SHP77 treated with DMSO at 0.1 percent for 48 hours (cell line): ENCODE data around the gene TMEM62.
"Not testable (repeated sequence)": the region's sequence is repeated elsewhere in the genome, so short reads cannot be mapped to it uniquely, and the experiment has no call there.

ENCODE experiments used
- DNase-seq: peaks from one replicate; lab custom pipeline; 2025; lab: John Stamatoyannopoulos, UW

Gene TMEM62

DNA sequence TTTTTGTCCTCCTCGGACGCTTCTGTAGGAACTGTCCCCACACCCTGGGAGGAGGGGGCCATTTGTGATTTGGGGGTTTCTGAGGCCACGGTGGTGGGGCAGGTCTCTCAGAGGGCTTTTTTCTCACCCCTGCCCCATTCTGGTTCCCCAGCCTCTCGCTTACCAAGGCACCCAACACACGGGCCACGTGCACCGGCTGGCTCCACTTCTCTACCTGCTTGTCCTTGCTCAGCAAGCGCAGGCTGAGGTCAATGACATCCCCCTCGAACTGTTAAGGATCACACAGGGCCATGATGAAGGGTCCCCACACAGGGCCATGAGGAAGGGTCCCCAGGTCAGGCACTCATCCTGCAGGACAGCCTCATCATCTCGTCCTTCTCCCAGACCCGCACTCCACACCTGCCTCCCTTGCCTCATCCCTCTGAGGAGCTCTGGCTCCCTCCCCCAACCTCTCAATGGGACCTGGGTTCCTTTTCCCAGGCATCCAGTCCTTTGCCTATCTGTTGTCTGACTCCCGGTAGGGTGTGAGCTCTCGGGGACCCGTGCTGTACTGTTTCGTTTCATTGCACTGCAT is 76.9 kb downstream of the TMEM62 start:
- no peak for DNase-seq

DNA sequence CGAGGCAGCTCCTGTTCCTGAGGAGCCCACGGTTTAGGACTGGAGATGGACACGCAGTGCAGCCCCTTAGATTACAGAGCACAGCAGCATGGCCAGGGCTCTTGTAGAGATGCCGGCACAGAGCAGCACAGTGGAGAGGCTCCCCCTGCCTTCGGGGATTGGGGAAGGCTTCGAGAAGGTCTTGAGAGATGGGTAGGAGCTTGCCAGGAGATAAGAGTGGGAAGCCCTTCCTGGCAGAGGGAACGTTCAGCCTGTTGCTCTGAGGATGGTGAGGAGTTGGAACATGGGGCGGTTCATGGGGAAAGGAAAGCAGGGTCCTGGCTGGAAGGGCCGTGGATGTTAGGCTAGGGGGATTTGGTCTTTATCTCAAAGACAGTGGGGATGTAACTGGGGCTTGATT is 77.4 kb downstream of the TMEM62 start:
- DNase-seq = no peak

DNA sequence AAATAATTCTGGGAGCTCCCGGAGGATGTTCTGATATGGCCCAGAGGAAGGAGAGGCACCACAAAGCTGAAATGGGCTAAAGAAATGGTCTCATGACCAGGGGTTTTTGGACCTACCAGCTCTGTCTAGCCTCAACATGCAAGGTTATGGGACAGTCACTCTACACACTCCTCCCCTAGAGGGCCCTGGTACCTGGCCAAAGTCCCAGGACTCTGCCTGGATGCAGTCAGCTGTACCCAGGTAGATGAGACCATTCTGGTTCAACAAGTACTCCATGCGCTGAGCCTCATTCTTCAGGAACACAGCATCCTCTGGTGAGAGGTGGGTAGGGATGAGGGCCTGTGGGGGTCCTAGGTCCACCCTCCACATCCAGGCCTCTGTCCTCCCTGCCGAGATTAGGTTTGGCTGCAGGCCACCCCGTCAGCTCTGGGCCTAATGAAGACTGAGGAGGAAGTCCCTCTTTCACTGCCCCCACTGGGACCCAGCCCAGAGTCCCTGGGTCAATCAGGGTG is 77.9 kb downstream of the TMEM62 start:
- DNase-seq = no peak

DNA sequence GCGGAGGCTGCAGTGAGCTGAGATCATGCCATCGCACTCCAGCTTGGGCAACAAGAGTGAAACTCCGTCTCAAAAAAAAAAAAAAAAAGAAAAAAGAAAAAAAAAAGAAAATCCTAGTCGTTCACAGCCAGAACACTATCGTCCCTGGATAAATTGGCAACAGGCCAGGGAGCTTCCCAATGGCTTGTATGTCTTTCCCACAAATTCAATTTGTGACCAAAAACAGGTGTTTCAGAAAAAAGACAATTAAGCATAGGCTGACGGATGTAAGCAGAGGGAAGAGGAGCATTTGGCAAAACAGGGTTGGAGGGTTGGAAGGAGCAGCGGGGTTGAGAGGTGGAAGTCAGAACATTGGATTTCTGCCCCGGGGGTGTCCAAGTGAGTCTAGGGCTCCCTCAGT is 78.9 kb downstream of the TMEM62 start:
- DNase-seq = no peak

DNA sequence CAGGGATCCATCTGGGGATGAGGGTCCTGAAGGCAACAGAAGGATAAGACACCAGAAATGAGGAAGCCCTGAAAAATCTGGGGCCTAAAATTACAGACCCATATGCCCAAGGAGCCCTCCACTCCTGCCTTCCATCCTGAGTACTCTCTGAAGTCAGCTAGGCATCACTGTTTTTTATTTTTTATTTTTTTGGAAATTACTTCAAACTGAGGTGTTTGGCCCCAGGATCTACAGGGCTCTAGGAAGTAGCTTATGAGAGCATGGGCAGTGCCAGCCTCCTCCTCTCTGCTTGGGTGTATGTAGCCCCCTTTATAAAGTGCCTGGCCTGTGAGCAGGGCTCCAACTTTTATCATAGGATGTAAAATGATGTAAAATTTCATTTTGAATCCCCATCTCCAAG is 79.6 kb downstream of the TMEM62 start:
- DNase-seq = no peak

DNA sequence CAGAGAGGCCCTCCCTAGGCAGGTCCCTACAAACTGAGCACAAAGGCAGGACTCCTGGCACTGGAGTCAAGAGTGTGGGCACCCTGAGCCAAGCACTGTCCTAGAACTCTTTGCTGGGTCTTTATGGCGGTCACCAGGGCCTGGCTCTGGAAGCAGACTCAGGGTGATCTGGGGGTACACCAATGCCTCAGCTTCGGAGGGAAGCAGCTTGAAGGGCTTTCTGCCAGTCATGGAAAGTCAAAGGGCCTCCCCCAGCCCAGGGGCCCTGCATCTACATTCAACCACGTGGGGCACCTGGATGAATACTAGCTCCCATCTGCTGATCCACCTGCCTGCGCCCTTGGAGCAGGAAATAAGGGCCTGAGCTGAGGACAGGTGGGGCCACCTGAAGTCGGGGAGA is 80.1 kb downstream of the TMEM62 start:
- no peak for DNase-seq

DNA sequence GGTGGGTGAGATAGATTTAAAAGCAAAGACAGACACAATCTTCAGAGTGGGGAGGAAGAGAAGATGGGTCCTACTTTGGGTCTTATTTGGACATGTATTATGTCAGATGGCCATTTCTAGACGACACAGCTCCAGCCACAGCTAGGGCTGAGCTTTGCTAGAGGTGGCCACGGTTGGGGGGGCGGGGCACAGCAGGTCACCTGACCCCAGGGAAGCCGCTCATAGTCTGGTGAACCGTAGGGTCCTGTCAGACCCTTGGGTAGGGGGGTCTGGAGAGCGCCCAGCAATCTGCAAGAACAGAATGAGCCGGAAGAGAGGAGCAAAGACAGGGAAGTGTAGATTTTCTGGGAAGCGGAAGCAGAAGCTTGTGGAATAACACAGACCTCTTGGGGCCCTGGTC is 80.8 kb downstream of the TMEM62 start:
- no peak for DNase-seq

DNA sequence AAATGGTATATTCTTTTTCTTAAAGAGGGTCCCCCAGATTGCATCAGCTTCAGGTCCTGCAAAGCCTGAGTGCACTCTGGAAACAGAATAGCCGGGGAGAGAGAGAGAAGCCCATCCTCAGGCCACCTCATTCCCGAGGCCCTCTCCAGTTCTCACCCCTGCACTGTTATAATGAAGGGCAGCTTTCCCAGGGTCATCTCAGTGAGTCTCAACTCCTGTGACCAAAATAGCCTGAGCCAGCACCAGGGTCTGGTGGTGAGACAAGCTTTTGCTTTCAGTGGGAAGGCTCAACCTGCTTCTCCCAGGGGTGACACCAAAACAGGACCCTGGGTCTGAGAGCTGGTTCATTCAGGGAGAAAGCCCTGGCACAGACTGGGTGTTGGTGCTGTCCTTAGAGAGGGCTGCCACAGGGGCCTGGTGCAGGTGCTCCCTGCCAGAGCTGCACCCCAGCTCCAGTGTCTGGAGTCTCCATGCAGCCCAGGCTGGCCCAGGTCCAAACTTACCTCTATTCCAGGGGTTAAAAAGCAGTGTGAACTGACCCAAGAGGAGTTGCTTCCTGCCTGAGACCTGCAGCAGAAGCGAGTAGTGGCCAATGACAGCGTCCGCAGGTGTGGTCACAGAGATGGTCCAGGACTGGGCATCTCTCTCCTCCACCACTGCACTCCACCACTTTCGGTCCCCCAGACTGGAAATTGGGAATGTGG is 81.4 kb downstream of the TMEM62 start:
- DNase-seq = no peak

DNA sequence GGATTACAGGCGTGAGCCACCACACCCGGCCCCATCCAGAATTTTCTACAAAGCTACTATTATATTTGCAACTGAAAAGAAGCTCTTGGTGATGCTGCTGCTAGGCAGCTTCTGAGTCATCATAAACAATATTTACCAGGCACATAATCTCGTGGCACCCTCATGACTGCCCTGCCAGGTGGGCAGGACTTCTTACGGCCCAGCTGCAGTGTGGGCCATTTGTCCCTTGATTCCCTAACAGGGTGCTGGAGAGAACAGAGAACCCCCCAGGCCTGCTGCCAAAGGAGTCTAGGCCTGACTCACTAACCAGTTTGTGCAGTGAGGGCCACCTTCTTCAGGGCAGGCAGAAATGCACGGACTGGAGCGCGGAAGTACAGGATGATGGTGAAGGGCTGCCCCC is 82.6 kb downstream of the TMEM62 start:
- DNase-seq = no peak

DNA sequence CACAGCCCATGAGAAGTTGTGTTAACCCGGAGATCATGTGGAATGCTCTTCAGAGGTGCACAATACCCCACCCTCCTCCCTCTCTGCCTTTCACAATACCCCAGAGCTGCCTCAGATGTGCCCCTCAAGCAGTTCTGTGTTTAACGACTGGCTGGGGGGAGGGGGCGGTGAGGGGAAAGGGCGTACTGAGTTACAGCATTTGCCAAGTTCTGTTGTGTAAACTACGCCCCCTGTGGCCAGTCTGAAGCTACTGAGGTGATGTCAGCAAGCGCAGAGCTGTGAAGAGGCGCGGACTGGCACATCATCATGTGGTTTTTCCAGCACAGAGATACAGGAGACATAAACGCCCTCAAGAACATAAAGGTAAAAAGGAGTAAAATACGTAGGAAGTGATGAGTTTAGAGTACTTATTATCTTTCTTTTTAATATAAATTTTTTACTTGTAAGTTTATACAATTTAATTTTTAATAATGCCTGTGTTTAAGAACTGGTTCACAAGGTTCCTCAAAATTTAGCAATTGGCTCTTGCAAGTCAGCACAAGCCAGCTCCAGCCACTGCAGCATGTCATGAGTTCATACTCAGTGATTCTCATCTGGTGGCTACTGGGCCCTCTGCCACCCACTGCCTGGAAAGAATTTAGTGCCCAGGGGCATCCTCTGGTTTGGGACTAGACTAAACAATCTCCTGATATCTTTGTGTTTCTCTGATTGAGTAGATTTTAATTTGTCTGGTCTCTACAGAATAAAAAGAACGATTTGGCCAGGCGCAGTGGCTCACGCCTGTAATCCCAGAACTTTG is 85.7 kb downstream of the TMEM62 start:
- no peak for DNase-seq

DNA sequence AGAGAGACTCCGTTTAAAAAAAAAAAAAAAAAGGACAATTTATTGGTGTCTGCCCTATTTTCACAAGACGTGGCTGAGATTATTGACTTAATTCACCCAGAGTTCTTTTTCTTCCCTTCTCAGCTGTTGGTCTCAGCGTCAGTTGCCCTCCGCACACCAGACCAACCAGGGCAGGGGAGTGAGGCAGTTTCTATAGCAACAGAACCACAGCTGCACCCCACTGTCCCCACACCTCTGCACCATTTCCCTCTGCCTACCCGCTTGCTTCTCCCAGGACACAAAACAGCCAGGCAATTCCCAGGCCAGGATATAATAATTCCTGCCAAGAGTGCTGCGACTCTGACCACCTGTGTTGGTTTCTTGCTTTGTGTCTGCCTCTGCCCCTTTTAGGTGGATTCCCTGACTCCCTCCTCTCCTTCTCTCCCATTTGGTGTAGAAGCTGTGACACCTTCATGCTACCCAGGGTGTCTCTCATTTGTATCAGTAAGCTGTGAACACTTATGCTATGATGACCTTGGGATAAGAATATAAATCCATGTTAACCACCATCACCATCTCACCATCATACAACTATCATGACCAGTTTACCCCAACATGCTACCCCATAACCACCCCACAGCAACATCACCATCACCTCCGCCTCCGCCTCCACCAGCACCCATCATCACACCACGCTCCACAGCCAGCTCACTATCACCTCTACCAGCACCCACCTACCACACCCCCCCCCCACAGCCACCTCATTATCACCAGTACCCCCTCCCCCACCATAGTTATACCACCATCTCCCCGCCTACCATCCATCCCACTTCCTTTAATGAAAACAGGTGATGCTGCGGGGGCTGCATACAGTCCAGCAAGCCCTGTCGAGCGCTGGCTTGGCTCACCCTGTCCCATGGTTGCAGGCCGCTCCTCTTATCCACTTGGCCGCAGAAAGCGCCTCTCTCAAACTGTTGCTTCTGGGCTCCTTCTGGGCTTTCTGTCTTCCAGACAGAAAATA is 86.8 kb downstream of the TMEM62 start:
- DNase-seq = no peak

DNA sequence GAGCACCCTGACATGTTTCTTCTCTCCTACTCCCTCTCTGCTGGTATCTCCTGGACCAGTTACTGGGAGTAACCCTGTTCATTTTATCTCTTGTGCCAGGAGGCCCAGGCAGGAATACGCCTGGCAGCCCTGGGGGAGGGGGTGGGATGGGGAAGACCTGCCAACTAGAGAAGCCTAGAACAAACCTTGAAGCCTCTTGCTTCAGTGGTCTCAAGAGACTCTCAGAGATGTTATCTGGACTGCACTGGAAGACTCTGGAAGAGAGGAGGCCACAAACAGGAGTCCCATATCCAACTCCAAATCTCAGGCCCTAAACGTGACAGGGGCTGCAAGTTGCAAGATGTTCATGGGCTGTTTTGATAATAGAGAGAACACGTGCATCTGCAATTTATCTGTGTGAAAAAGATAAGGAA is 87.6 kb downstream of the TMEM62 start, which contains the start of gene EPB42:
TSS of gene EPB42 (minus strand) at position 28 of the 413 bp plus-strand sequence. CDS start 193 bp downstream, outside the sequence.
- DNase-seq = no peak

DNA sequence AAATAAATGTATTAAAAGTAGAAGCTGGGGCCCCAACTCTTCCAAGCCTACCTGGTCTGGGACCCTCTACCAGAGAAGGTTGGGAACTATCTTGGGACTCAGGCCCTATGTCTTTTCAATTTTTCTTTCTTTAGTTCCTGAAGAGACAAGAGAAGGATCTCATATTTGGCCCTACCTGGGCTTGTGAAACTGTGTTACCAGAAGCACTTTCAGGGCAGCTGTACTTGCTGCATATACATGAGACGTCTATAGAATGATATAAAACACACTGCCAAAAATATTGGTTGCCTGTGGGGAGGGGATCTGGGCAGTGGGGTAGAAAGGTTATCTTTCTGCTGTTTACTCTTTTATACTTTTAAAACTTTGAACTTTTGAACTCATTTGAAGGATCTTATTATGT is 88.0 kb downstream of the TMEM62 start:
- no peak for DNase-seq

DNA sequence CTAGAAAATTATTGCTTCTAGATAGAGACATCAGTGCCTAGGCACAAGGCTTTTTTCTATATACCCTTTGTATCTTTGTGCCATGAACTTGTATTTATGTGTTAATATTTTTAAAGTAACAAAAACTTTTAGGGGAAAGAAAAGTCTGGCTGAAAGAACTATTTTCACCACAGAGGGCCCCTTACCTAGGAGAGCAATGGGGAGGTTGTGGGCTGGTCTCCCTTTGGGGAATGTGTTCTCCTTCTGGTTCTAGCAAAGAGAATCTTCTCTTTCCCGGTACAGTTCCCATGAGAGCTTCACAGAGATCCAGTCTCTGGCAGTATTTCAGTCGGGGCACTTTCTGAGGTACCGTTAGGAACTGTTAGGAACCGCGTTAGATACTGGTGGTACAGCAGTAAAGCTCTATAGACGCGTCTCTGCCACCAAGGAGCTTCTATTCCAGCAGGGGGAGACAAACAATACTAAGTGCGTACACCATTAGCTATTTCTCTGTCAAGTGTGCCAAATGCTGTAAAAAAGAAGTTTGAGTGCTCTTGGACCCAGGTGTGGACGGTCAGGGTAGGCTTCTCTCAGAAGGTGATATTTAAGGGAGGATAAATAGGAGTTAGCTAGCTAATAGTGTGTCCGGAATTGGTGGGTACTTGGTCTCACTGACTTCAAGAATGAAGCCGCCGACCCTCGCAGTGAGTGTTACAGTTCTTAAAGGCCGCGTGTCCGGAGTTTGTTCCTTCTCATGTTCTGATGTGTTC is 92.0 kb downstream of the TMEM62 start:
- DNase-seq = peak; percentile 41

DNA sequence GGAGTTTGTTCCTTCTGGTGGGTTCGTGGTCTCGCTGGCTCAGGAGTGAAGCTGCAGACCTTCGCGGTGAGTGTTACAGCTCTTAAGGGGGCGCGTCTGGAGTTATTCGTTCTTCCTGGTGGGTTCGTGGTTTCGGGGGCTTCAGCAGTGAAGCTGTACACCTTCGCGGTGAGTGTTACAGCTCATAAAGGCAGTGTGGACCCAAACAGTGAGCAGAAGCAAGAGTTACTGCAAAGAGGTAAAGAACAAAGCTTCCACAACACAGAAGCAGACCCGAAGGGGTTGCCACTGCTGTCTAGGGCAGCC is 92.5 kb downstream of the TMEM62 start:
- DNase-seq = not testable (repeated sequence)

DNA sequence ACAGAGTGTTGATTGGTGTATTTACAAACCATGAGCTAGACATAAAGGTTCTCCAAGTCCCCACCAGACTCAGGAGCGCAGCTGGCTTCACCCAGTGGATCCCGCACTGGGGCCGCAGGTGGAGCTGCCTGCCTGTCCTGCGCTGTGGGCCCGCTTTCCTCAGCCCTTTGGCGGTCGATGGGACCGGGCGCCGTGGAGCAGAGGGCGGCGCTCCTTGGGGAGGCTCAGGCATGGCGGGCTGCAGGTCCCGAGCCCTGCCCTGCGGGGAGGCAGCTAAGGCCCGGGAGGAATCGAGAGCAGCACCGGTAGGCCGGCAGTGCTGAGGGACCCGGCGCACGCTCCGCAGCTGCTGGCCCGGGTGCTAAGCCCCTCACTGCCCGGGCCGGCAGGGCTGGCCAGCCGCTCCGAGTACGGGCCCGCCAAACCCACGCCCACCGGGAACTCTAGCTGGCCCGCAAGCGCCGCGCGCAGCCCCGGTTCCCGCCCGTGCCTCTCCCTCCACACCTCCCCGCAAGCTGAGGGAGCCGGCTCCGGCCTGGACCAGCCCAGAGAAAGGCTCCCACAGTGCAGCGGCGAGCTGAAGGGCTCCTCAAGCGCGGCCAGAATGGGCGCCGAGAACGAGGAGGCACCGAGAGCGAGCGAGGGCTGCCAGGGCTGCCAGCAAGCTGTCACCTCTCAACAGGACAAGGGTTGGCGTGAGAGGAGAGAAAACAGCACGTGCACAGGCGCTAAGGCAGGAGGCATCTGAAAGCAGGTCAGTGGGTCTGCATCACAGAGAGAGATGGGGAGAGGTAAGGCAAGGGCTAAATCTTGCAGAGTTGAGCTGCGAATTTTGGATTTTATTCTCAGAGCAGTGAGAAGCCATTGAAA is 93.3 kb downstream of the TMEM62 start:
- no peak for DNase-seq

DNA sequence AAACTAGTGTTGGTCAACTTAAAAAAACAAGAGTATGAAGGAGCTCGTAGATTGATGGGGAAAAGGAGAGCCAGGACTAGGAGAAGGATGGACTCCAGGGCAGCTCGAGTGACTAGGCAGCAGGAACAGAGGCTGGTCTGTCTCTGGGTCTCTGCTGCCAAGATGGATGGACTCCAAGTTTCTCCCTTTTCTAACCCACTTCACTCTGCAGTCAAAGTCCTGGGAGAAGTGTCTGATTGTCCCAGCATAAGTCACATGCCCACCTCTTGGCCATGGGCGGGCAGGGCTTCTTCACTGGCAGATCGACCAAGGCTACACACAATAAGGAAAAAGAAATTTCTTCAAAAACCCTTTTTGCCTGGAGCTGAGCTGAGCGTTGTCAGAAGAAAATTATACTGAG is 96.6 kb downstream of the TMEM62 start:
- DNase-seq = no peak

DNA sequence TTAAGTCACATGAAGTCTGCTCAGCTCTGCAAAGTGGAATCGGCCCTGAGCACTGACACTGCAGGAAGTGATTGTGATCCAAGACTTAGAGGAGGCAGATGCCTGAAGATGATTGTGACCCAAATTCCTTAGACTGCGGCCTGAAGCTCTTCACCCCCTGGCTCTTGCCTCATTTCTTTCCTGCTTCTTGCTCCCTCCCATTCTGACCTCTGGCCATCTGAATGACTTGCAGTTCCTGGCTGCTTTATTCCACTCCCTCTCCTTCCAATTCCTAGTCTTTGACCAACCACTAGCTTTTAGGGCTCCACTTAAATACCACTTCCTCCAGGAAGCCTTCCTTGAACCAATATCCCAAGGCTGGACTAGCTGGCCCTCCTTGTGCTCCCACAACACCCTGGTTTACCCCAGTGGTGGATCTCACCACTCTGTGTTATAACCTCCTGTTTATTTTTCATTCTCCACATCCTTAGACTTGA is 97.3 kb downstream of the TMEM62 start:
- DNase-seq = no peak

DNA sequence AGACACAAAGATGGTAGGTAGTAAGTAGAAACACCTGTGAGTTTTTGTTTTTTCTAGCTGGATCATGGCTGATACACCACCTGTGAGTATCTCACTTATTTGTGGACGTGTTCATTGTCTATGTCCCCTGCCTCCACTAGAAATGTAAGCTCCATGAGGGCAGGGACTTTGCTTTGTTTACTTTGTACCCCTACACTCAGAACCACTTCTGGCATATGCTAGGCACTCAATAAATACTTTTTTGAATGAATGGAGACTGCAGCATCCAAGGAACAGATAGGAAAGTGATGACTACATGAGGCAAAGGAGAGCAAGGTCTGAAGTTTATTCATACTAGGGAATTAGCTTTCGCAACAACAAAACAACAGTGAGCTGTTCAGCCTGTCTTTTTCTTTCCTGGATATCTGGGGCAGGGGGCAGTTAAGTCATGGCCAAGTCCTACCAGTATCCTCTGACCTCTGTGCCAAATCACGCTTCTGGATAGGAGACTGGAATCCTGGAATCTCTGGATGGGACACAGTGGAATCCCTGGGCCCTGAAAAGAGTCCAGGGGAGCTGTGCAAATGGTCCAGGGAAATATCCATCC is 99.0 kb downstream of the TMEM62 start:
- DNase-seq = no peak
